Gastroesophageal sphincter (tissue), 3 donors: ENCODE results near the gene ARFIP1.

ENCODE experiments used
- EP300 ChIP-seq: sonication (generic); formaldehyde crosslinking; IDR thresholded peaks from one replicate; pipeline ENCODE4 v1.6.1; 2017; ENCODE audit warnings: antibody characterized with exemption, mild to moderate bottlenecking
- TF ChIP-seq, protein P1 (sequence below), 4 experiments: fragments of 200-600 bp in 2 of 4; fragments of 450-650 bp in 2 of 4; sonication (generic) in 1 of 4; IDR thresholded peaks; one replicate each; pipeline ENCODE4 v1.5.1; 2017 to 2019; ENCODE audit warnings: antibody characterized with exemption in 4 of 4, mild to moderate bottlenecking in 2 of 4, moderate library complexity in 2 of 4

- TF ChIP-seq, protein P1, sequence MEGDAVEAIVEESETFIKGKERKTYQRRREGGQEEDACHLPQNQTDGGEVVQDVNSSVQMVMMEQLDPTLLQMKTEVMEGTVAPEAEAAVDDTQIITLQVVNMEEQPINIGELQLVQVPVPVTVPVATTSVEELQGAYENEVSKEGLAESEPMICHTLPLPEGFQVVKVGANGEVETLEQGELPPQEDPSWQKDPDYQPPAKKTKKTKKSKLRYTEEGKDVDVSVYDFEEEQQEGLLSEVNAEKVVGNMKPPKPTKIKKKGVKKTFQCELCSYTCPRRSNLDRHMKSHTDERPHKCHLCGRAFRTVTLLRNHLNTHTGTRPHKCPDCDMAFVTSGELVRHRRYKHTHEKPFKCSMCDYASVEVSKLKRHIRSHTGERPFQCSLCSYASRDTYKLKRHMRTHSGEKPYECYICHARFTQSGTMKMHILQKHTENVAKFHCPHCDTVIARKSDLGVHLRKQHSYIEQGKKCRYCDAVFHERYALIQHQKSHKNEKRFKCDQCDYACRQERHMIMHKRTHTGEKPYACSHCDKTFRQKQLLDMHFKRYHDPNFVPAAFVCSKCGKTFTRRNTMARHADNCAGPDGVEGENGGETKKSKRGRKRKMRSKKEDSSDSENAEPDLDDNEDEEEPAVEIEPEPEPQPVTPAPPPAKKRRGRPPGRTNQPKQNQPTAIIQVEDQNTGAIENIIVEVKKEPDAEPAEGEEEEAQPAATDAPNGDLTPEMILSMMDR (IDR thresholded peaks at IDR 0.05) = no peak
- TF ChIP-seq EP300 = no peak
Measured at GRCh38 chr4:152807294-152807829, 27.6 kb downstream of the ARFIP1 start.
